ENCODE measurements around the gene CCDC33.

CCDC33 gene

DNA sequence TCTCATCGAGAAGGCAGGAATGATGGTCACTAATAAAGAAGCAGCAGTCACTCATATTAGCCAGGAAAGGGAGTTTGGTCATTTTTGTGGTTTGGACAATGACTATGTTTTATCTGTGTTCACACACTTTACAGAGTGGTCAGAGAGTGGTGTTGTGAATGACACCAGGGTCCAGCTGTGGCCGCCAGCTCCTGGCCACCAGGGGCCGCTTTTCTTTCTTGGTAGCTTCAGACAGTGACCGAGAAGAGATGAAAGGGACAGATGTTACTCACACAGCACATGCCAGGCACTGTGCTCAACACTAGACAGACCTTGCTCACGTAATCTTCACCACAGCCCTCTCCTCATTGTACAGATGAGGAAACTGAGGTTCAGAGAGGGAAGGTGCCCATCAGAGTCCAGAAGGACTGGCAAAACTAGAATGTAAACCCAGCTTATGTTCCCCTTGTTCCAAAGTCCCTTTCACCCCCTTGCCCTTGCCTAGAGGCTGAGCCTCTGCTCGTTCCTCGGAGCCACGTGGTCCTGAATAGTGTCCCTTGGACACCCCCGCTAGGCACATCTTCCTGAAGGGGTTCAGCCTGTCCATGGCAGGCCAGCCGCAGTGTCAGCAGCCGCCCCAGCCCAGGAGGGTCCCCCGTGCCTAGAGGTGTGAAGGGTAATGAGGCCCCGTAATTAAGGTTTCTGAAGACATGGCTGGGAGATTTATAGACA is 75.8 kb downstream of the CCDC33 start:
- DNase-seq = no peak

DNA sequence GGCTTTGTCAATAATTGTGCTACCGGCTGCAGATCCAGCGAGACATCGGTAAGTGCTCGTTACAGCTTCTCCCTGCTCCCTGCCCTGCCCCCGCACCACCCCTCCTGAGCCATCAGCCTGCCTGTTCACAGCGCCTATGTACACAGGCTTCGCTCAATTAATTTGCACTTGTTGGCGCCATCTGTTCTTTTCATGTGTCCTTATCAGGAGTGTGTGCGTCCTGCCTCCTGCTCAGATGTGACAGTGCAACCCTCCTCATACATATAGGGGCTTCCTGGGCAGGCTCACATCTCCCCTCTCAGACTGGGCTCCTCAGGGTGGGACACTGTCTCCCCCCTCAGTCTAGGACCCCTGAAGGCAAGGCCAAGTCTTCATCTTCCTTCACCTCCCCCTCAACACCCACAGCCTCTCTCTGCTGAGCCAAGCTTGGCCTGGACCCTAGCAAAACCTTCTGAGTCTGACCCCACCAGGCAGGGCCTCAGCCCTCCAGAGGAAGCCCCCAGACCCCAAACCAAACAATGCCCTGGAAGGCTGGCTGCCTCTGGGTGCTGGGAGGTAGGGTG is 76.4 kb downstream of the CCDC33 start:
- no peak for DNase-seq

- no peak for DNase-seq
Observed at GRCh38 chr15:74313889-74314288, 77.8 kb downstream of the CCDC33 start.

DNA sequence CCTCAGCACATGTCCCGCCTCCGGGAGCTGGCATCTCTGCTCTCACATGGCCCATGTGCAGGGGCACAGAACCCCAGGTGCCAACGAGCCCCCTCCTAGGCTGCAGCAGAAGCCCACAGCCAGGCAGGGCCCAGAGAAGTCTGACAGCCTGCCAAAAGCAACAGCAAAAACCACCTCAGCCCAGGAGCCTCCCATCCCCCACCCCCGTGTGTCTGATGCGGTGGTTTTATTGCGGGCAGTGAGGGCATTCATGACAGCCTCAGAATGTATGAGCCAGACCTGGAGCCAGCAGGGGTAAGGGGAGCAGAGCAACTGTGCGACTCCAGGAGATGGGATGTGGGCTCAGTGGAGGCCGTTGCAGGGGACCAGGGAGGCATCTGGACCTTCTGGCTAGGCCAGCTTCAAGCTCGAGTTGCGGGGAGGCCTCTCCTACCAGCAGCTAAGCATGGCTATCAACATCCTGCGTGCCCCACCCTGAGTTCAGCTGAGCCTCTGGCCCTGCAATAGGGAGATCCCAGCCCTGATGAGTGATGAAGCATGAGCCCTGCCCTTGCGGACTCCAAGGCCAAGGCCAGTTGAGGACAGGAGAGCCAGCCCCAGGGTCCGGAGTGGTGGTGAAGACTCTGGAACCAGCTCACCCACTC is 78.8 kb downstream of the CCDC33 start:
- no peak for DNase-seq

DNA sequence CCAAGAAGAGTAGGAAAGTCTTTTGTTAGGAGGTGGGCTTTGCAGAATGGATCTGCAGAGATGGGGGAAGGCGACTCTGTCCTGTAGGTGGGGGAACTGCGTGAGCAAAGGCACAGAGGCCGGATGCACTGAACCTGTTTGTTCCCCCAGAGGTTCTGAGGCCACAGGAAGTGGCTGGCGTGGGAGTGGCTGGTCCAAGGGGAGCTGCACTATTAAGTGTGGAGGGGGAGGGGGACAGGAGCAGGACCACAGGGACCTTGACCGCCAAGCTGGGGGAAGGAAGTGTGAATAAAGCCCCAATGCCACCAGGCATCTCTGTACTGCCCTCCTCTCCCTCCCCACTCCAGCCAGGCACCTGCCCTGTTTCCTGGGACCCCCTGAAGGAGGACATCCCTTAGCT is 79.5 kb downstream of the CCDC33 start:
- DNase-seq = no peak

DNA sequence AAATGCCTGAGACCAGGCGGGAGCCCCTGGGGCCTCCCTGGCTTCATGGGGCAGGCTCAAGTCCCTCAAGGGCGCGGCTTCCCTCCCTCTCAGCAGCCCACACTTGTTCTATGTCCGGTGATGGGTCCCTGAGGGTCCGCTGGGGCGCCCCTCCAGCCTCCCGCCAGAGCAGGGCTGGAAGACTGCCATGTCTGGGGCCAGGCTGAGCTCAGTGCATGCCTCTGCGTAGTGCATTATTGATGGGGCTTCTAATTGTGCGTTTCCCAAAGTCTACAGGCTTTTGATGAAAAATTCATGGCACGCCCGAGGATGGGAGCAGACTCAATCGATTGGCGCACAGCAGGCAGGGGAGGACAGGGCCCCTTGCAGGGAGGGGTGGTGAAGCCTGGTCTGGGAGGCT is 80.0 kb downstream of the CCDC33 start:
- no peak for DNase-seq

- DNase-seq = no peak
Observed at GRCh38 chr15:74317820-74318375, 81.8 kb downstream of the CCDC33 start.

GRCh38 chr15:74318376-74319137 is 82.4 kb downstream of the CCDC33 start:
- peak in 1 of 51 donors; percentile 3 for DNase-seq

- DNase-seq = no peak
Observed at GRCh38 chr15:74319138-74319460, 83.0 kb downstream of the CCDC33 start.

DNA sequence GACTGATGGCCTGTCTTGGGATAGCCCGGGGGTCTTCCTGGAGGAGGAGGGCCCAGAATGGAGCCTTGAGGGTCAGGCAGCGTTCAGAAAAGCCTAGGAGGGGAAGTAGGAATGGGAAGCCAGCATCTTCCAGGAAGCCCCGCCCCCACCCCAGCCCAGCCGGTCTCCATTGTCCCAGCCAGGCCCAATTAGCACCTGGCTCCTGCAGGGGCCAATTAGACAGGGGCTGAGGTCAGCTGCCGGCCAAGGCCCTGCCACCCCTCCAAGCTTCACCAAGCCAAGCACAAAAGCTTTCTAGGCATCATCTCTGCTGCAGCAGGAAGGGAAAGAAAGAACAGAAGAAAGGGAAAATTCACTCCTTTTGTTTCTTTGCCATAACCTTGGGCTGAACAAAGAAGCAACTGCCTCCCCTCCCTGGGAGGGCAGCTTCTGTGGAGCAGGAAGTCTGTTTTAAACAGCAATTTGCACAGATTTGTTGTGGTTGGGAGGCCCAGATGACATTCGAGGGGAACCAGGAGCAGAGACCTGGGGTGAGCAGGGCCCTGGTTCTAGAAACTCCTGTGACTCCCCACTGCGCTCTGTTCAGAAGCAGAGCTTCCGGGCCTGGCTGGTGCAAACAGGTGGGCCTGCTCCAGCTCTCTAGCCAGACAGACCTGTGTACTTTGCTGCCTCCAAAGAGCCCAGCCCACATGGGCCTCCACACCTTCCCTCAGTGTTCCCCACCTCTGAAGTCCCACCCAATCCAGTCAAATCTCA is 83.6 kb downstream of the CCDC33 start:
- DNase-seq = no peak

DNA sequence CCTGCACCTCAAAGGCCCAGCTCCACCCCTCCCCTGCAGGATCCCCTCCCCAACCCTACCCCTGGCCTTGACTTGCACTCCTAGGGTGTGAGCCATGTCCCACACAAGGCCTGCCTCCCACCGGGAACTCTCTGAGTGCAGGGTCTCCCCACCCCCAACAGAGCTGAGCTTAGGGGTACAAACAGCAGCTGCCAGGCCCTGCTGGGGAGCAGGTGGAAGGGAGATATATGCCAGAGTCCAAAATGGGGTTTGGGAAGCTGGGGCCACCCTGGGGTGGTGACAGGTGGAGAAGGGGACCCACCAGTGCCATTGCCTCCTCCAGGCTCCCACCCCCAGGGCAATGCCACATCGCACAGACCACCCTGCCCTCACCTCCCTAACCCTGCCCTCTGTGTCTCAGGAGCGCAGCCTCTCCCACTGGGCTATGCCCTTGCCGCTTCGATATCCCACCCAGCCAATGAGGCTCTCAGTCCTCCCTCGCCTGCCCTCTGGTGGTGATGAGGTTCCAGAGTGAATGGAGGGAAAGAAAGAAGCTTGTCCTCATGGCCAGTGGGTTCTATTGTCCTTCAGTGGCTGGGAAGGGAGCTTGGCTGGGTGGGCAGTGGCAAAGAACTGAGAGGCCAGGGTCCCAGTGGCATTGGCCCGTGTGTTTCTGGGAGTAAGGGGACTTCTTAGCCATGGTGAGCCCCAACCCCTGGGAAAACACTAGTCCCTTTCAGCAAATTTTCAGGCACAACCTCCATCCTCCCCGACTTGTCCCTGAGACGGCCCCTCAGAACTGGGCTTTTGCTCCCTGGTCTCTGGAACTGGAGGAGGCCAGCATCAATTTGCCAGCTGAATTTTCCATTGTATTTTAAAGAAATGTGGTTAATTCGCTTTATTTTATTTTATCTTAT is 84.5 kb downstream of the CCDC33 start:
- peak in 23 of 51 donors; percentile 1 to 57 (median 20) for DNase-seq

DNA sequence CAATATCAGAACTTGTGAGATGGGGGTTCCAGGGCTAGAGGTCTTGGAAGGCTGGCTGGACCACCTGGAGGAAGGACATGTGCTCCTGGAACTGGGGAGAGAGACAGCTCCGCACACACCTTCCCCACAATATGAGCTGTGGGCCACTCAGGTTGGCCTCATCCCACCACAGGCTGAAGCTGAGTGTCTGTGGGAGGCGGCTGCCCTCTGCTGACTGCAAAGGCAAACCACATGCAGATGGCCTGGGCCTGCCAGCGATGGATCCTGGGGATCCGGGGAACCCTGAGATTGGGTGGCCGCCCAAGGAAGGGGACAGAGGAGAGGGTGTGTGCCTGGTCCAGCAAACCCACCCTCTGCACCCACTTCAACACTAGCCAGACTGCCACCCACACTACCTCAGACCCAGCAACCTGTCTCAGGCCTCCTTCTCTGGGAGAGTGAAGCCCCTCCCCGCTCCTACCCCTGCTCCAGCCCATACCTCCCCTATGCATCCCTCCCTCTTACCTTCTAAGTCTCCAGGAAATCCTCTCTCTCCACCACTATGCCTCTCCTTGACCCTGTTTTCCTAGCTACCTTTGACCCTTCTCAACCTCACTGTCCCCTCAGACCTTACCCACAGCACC is 86.5 kb downstream of the CCDC33 start:
- peak in 40 of 51 donors; percentile 6 to 63 (median 28) for DNase-seq

DNA sequence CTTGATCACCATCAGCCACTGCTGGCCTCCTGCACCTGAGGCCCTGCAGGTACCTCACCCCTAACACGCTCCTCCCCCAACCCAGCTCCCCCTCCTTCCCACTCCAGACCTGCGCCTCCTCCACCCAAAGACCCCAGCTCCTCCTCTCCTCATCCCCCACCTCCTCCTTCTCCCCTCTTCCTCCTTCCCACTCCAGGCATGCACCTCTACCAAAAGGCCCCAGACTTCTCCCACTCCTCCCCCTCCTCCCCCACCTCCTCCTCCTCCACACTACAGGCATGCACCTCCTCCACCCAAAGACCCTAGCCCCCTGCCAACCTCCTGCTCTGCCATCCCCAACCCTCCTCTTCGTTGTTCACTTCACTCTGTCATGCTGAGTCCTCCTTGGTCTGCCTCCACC is 88.6 kb downstream of the CCDC33 start:
- DNase-seq = no peak

DNA sequence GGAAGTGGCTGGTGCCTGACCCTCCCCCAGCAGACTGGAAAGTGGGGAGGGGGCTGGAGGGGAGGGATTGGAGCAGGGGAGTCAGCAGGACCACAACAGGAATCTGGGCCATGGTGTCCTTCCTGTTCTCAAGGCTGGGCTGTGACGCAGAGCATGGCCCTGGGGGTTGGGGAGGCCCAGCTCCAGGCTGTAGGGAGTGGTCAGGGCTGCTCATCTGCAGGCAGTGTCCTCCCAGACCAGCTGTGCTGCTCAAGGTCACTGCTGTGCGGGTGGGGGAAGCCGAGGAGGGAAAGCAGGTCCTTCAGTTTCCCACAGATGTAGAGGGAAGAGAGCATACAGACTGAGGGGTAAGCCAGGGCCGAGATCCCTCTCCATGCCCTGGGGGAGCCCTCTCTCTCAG is 90.6 kb downstream of the CCDC33 start:
- no peak for DNase-seq

- peak in 1 of 51 donors; percentile 9 for DNase-seq
Observed at GRCh38 chr15:74327756-74328155, 91.6 kb downstream of the CCDC33 start.

DNA sequence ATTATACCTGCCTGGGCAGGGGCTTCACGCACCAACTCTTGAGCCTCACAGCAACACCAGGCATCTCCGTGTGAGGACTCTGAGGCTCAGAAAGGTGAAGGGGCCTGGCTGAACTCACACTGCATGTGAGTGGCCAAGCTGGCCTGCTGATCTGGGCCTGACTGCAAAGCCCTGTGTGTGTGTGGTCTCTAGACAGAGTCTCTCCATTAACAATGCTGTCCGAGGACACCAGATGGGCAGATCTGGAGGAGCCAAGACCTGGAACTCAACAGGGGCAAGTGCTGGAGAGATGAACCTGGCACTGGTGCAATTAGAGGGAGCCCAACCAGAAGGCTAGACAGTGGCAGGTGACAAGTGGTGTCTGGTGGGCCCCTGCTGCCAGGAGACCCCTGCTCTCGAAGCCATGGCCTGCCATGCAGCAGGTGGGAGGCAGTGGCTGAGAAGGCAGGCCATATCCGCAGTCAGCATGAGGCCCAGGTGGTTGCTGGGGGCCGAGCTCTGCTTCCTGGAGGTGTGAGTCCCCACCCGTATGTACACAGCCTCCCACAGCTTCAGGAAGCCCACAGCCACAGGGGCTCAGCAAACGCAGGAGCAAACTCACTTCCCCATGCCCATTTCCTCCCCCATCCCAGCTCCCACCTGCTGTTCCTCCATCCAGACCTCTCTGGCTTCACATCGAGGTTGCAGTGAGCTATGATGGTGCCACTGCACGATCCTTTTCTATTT is 92.4 kb downstream of the CCDC33 start:
- DNase-seq = no peak

DNA sequence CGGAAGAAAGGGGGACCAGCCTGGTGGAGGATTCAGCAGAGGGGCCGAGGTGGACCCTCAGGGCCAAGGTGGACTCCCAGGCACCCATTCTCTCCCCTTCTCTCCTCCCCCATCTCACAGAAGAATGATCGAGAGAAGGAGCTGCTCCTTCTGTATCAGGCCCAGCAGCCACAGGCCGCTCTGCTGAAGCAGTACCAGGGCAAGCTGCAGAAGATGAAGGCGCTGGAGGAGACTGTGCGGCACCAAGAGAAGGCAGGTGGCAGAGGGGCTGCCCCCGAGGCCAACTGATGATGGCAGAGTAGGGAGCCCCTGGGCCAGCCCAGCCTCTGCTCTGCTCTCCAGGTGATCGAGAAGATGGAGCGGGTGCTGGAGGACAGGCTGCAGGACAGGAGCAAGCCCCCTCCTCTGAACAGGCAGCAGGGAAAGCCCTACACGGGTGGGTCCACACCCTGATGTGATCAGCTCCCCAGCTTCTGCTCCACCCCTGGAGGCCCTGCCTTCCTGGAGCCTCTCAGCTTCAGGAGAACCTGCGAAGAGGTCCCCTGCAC is 94.8 kb downstream of the CCDC33 start:
- no peak for DNase-seq

DNA sequence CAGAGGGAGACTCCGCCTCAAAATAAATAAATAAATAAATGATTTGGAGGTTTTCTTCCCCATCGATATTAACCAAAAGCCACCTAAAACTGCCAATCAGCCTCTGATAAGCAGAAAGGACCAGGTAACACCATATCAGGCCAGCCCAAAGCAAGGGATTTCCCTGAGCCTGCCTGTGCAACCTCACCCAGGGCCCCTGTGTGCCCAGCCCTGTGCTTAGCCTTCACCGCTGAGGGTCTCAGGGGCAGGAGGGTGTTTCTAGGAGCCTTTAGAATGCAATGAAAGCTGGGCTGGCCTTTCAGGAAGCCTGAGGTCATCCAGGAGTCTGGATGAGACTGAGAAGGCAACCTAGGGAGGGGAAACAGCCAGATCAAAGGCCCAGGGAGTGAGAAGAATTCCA is 95.9 kb downstream of the CCDC33 start:
- no peak for DNase-seq

DNA sequence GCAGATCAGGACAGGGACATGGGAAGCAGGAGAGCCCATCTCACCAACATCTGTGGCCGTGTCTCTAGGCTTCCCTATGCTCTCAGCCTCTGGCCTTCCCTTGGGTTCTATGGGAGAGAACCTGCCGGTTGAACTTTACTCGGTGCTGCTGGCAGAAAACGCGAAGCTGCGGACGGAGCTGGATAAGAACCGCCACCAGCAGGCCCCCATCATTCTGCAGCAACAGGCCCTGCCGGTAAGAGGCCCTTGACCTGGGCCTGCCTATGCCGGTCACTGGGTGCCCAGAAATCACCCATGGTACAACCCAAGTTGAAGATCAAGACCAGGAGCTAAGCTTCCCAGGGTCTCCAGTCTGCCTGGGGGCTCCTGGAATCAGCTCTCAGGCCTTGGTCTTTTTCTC is 96.5 kb downstream of the CCDC33 start:
- DNase-seq = no peak
